NCI-H2196 treated with DMSO at 0.1 percent for 48 hours (cell line): Measurements from ENCODE around the gene MACROD2.
A peak's percentile ranks its signal among the peaks of the same experiment; 100 is the strongest.
"Not testable (repeated sequence)": the region's sequence is repeated elsewhere in the genome, so short reads cannot be mapped to it uniquely, and the experiment has no call there.

Source experiments
- DNase-seq: peaks from one replicate; lab custom pipeline; 2025; ENCODE audit not compliant: unreplicated experiment; lab: John Stamatoyannopoulos, UW

Gene MACROD2

DNA sequence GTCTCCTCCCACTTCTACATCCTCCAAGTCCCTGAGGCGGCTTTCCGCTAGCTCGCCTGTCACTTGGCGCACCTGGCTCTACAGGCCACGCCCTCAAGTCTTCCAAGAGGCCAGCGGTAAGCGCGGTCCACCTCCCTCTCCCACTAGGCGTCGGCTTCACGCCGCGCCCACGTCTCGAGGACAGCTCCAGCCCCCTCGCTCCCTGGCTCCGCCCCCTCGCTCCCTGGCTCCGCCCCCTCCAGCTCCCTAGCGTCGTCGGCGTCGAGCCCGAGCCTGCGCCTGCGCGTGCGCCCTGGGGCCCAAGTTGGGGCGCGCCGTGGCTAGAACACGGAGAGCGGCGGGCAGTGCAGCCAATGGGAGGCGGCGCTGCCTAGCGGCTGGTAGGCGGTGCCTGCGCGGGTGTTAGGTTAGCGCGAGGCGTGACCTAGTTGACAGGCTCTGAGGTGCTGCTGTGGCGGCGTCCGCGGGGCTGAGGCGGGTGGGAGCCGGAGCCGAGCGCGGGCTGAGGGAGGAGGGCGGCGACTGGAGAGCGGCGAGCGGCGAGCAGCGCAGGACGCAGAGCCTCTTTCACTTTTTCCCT is at the start of gene MACROD2:
Gene MACROD2, plus strand, starts transcription at position 431 of the 580 bp plus-strand sequence.
- peak; percentile 94 for DNase-seq

DNA sequence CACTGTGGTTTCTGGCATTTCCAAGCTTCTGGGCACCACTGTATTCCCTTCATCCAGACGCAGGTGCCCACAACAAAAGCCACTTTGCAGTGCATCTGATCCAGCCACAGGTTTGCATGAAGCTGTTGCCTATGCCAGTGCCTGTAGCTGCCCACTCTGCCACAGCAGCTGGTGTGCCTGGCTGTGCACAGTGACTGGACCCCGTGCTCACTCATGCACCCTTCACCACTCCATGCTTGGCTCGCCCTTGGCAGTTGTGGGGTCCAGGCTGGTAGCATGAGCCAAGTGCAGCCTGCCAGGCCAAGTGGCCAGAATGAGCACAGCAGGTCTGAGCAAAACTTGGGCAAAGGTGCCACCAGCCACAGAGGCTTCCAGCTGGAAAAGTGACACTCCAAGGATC is 47.6 kb upstream of the MACROD2 start:
- DNase-seq = no peak

- no peak for DNase-seq
These were observed 42.1 kb upstream of the MACROD2 start for GRCh38 chr20:13953227-13953626.

DNA sequence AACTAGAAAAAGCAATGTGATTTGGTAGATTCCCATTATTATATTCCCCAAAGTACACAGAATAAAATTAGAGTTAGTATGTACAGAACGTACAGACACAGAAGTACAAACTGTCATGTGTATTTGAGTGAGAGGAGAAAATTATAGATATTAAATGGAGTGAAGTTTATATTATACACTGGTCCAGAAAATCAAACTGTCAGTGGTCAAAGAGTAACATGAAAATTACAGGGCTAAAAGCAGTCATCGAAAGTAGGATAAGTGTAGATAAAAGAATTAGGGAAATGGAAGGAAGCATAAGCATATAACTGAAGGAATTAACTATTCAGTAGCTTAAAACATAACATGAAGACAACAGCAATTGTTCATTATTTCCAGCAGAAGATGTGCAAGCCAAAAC is 35.2 kb upstream of the MACROD2 start:
- no peak for DNase-seq

DNA sequence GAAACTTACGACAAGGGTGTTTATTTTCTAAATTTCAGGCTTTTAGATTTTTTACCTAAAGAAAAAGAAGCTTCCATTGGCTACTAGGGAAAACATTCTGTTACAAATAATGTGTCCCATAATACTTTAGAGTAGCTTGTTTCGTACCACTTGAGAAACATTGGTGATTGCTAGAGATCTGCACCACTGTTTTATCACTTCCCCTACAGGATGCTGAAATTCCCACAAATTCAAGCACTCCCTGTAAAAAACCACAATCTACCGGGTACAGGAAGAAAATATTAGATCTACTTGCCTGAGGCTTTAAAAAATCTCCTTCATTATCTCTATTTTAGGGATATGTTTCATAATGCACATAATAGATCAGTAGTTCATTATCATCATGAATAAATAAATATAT is 34.8 kb upstream of the MACROD2 start:
- no peak for DNase-seq

DNA sequence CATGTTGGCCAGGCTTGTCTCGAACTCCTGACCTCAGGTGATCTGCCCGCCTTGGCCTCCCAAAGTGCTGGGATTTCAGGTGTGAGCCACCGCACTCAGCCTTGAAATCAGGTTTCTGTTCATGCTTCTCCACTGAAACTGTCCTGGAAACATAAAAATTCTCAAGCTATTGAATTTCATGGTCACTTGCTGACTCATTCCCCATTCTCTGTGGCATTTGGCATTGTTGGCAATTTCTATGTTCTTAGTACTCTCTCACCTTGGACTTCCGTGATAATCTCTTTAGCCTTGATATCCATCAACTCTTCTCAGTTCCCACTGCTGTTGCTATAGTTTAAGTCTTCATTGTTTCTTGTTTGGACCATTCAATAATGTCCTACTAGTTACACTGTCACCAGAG is 11.1 kb upstream of the MACROD2 start:
- no peak for DNase-seq

DNA sequence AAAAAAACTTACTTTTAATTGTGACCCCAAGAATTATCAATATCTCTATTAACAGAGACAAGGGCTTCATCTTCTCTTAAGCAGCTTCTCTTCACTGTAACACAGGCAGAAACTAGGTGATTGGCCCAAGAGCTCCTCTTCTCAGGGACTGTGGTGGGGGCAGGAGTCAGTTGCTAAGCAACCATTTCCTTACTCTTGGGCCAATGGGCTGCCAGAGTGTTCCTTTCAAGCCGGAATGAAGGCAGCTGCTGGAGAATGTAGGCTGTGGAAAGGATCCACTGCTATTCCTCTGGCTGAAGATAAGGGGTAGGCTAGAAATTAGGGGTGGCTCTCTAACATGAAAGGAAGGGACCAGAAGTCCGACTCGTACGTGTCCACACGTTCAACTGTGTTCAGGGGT is 4.9 kb upstream of the MACROD2 start, which contains the start of gene SEL1L2:
Gene SEL1L2, minus strand, starts transcription at position 150 of the 400 bp plus-strand sequence. Its CDS starts 80 bp downstream, at position 70.
- peak; percentile 47 for DNase-seq

DNA sequence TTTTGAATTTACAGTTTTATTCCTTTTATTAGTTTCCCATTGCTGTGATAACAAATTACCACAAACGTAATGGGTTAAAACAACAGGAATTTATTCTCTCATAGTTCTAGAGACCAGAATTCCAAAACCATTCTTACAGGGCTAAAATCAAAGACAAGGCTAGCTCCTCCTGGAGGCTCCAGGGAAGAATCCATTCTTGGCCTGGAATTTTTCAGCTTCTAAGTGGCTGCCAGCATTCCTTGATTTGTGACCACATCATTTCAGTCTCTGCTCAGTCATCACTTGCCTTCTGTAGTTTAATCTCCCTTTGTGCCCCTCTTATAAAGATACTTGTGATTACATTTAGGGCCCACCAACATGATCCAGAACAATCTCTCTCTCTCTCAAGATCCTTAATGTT is 4.0 kb upstream of the MACROD2 start:
- DNase-seq = no peak

- DNase-seq = not testable (repeated sequence)
These were observed 3.4 kb upstream of the MACROD2 start for GRCh38 chr20:13991955-13992354.

DNA sequence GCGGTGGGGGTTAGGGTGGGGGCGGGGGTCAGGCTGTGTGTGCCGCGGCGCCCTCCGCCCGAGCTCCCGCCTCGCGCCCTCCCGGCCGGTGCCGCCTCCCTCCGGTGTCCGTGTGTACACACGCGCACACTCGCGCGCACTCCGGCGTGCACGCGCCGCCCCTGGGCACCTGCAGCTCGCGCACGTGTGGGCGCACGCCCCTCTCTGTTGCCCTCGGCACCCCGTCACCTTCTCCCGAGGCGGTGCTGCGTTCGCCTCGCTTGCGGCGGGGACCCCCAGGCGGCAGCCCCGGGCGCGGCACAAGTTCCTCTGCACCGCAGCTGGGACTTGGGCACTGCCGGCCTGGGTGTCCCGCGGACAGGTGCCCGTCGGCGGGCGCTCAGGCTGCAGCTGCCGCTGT is 525 bp downstream of the MACROD2 start:
- DNase-seq = peak; percentile 12

- DNase-seq = no peak
These were observed 949 bp downstream of the MACROD2 start for GRCh38 chr20:13996265-13996664.

- no peak for DNase-seq
These were observed 5.6 kb downstream of the MACROD2 start for GRCh38 chr20:14000917-14001316.

DNA sequence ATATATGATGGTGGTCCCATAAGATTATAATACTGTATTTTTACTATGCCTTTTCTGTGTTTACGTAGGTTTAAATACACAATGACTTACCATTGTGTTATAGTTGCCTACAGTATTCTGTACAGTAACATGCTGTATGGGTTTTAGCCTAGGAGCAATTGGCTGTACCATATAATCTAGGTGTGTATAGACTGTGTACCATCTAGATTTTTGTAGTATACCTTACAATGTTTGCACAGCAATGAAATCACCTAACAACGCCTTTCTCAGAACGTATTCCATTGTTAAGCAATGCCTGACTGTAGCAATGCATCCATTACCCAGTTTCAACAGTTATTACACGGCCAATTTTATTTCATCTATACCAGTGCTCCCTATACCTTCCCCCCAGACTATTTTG is 10.7 kb downstream of the MACROD2 start:
- DNase-seq = no peak

DNA sequence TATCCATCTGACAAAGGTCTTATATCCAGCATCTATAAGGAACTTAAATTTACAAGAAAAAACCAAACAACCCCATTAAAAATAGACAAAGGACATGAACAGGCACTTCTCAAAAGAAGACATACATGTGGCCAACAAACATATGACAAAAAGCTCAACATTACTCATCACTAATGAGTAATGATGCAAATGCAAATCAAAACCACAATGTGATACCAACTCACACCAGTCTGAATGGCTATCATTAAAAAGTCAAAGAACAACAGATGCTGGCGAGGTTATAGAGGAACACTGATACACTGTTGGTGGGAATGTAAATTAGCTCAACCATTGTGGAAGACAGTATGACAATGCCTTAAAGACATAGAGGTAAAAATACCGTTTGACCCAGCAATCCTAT is 13.9 kb downstream of the MACROD2 start:
- no peak for DNase-seq

- DNase-seq = no peak
These were observed 17.4 kb downstream of the MACROD2 start for GRCh38 chr20:14012671-14013070.

GRCh38 chr20:14030991-14031390 is 35.7 kb downstream of the MACROD2 start:
- no peak for DNase-seq

GRCh38 chr20:14033310-14033709 is 38.0 kb downstream of the MACROD2 start:
- no peak for DNase-seq

GRCh38 chr20:14036567-14036966 is 41.3 kb downstream of the MACROD2 start:
- no peak for DNase-seq

DNA sequence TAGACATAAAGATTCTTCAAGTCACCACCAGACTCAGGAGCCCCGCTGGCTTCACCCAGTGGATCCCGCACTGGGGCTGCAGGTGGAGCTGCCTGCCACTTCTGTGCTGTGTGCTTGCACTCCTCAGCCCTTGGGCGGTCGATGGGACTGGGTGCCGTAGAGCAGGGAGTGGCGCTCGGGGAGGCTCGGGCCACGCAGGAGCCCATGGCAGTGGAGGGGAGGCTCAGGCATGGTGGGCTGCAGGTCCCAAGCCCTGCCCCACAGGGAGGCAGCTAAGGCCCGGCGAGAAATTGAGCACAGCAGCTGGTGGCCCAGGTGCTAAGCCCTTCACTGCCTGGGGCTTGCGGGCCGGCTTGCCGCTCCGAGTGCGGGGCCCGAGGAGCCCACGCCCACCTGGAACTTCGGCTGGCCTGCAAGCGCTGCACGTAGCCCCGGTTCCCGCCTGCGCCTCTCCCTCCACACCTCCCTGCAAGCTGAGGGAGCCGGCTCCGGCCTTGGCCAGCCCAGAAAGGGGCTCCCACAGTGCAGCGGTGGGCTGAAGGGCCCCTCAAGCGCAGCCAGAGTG is 49.5 kb downstream of the MACROD2 start:
- not testable (repeated sequence) for DNase-seq

GRCh38 chr20:14046534-14046933 is 51.2 kb downstream of the MACROD2 start:
- no peak for DNase-seq

DNA sequence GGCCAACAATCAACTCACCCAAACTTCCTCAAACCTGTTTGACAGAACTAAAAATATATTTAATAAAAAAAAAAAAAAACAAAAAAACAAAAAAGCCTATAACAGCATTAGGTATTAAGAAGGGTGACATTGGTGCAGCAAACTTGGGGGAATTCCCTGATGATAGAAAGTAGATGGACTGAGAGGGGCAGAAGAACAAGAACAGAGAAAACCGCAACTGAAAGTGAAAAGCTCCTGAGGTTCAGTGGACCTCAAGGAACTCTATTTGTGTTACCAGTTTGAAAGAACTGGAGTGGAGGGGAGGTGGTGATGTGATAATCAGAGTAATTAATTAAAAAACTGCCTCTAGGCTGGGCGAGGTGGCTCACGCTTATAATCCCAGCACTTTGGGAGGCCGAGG is 53.8 kb downstream of the MACROD2 start:
- DNase-seq = no peak

DNA sequence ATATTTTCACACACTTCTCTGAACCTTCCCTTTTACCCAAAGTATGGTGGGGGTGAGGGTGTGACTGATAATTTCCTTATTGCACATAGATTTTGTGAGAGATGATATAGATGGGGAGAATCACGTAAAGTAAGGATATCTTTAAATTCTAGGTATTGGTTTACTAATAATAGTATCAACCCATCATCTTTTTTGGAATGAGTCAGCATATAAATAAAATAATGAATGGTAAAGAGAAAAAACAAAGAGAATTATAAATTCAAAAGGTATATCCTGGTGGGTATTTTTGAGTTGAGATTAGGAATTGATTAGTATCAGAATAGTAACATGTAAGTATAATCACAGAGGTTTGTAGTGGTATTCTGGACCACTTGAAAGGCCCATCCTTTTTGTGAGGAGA is 56.1 kb downstream of the MACROD2 start:
- no peak for DNase-seq

DNA sequence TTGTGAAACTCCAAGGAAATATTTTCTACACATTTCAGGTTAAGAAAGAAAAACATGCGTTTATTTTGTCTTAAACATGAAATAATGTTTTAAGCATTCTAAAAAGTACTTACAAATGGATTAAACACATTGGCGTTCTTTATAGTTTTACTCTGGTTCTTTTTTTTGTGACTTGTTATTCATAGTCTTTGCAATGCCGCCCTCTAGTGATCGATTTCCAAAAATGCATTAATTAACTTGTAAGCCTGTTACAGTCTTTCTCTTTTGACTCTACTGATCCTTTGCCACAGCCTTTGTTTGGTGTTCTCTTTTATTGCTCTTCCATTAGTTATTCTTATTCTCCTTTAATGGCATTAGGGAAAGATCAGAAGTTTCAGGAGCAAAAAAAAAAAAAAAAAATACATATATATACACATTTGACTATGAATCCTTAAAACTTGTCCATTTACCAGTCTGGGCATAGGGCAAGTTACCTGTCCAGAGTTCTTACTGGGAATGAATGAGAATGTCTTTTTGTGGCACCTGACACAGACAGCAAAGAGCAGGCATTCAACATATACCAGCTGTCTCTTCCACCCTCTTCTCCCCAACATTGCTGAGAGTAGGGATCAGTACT is 59.9 kb downstream of the MACROD2 start:
- DNase-seq = peak; percentile 68
